DOHH2 (cell line): ENCODE data around the gene LRRC61.
"Not testable (repeated sequence)": the region's sequence is repeated elsewhere in the genome, so short reads cannot be mapped to it uniquely, and the experiment has no call there.

Source experiments
- H3F3A ChIP-seq: fragments of 200-600 bp; sonication (generic), shearing (Covaris generic); 2 replicates; pipeline ENCODE4 v1.6.0; 2016; ENCODE audit warnings: antibody characterized with exemption, mild to moderate bottlenecking; ENCODE audit not compliant: control insufficient read depth, insufficient read depth
- H3K27ac ChIP-seq: fragments of 200-600 bp; sonication (generic); 2 replicates; pipeline ENCODE4 v1.5.1; 2014; ENCODE audit warnings: low read depth, mild to moderate bottlenecking, low read length, moderate library complexity
- H3K27me3 ChIP-seq: fragments of 200-600 bp; sonication (generic); 2 replicates; pipeline ENCODE4 v1.6.1; 2014; ENCODE audit warnings: mild to moderate bottlenecking, low read length, mixed read lengths; ENCODE audit not compliant: control insufficient read depth
- H3K36me3 ChIP-seq: fragments of 200-600 bp; sonication (generic); 2 replicates; pipeline ENCODE4 v1.6.1; 2014; ENCODE audit warnings: mild to moderate bottlenecking, low read length, moderate library complexity, mixed read lengths; ENCODE audit not compliant: control insufficient read depth
- H3K4me1 ChIP-seq: fragments of 200-600 bp; sonication (generic); 2 replicates; pipeline ENCODE4 v1.6.1; 2014; ENCODE audit warnings: mild to moderate bottlenecking, low read length, mixed read lengths; ENCODE audit not compliant: control insufficient read depth
- H3K4me2 ChIP-seq: fragments of 200-600 bp; sonication (generic); 2 replicates; pipeline ENCODE4 v1.6.0; 2014; ENCODE audit warnings: mild to moderate bottlenecking, low read length, moderate library complexity
- H3K4me3 ChIP-seq: fragments of 200-600 bp; sonication (generic); 2 replicates; pipeline ENCODE4 v1.5.1; 2014; ENCODE audit warnings: mild to moderate bottlenecking, low read length, mixed read lengths
- H3K79me2 ChIP-seq: fragments of 200-600 bp; sonication (generic); 2 replicates; pipeline ENCODE4 v1.6.1; 2014; ENCODE audit warnings: mild to moderate bottlenecking, low read length, mixed read lengths; ENCODE audit not compliant: control insufficient read depth
- H3K9me2 ChIP-seq: fragments of 200-600 bp; sonication (generic); replicated peaks from 2 replicates; pipeline ENCODE4 v1.6.1; 2014; ENCODE audit warnings: mild to moderate bottlenecking, low read length, mixed read lengths; ENCODE audit not compliant: control insufficient read depth
- H3K9me3 ChIP-seq: fragments of 200-600 bp; sonication (generic); 2 replicates; pipeline ENCODE4 v1.6.1; 2014; ENCODE audit warnings: antibody characterized with exemption, low read length, mixed read lengths; ENCODE audit not compliant: control insufficient read depth, insufficient read depth
- H4K20me1 ChIP-seq: fragments of 200-600 bp; sonication (generic); 2 replicates; pipeline ENCODE4 v1.6.0; 2014; ENCODE audit warnings: low read depth, mild to moderate bottlenecking, antibody characterized with exemption, low read length, moderate library complexity; ENCODE audit not compliant: control insufficient read depth, insufficient read depth
- EZH2phosphoT487 ChIP-seq: fragments of 200-600 bp; sonication (generic); IDR thresholded peaks from 2 replicates; pipeline ENCODE4 v1.6.1; 2017; ENCODE audit warnings: borderline replicate concordance, mild to moderate bottlenecking, antibody characterized with exemption, low read length, moderate library complexity, mixed read lengths
- TF ChIP-seq, protein P1 (sequence below): fragments of 200-600 bp; sonication (generic); IDR thresholded peaks from one replicate; pipeline ENCODE4 v1.5.1; 2014; ENCODE audit warnings: antibody characterized with exemption, mild to moderate bottlenecking, low read depth, low read length; ENCODE audit not compliant: poor library complexity, severe bottlenecking

The LRRC61 gene

DNA sequence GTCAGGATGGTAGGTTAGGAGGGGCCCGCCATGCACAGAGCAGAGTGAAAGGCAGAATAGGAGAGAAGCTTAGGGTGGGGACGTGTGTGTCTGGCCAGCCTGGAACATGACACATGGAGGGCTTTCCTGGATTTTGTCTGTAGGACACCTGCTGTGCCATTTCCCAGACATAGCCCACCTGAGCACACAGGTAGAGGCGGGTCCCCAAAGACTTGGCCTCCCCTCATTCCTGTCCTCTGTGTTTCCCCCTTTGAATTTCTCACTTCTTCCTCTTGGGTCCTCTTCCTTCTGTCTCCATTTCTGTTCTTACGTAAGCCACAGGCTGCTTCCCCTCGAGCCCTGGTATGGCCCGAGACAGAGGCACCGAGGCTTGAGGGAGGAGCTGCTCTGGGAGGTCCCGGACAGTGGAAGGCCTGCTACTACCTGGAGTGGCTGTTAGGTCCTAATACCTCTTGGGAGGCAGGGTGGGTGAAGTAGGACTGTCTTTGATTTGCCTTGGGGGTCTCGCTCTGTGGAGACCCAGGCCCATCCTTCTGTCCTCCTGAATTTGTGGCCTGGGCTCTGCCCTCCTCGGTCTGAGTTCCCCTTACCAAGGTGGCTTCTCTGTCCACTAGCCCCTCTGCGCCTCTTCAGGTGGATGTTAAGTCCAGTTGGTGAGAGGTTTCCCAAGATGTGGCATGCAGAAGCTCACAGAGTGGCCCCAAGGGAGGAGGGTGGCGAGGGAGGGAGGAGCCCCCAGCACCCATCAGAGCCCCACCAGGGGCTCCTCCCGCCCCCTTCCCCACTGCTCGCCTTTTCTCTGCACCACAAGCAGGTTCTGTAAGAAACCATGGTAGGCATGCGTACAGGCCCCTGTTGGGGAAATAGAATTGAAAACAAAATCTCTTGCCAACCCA, 61.5 kb downstream of the LRRC61 start:
- H3K4me3 ChIP-seq = no peak overlapping the region
- H3K79me2 ChIP-seq = peaks cover 50% of the 10 kb centered on the region
- H3K9me2 ChIP-seq = no peaks in the 10 kb centered on the region
- H3K4me1 ChIP-seq = peaks cover 56% of the 10 kb centered on the region
- peak overlapping the region; percentile 86; the same call in 1 of the 2 replicates for H3K4me2 ChIP-seq
- TF ChIP-seq, protein P1, sequence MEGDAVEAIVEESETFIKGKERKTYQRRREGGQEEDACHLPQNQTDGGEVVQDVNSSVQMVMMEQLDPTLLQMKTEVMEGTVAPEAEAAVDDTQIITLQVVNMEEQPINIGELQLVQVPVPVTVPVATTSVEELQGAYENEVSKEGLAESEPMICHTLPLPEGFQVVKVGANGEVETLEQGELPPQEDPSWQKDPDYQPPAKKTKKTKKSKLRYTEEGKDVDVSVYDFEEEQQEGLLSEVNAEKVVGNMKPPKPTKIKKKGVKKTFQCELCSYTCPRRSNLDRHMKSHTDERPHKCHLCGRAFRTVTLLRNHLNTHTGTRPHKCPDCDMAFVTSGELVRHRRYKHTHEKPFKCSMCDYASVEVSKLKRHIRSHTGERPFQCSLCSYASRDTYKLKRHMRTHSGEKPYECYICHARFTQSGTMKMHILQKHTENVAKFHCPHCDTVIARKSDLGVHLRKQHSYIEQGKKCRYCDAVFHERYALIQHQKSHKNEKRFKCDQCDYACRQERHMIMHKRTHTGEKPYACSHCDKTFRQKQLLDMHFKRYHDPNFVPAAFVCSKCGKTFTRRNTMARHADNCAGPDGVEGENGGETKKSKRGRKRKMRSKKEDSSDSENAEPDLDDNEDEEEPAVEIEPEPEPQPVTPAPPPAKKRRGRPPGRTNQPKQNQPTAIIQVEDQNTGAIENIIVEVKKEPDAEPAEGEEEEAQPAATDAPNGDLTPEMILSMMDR = no peak
- no peak for TF ChIP-seq EZH2phosphoT487
- no peak overlapping the region for H3K27ac ChIP-seq
- H3K36me3 ChIP-seq = peaks cover 15% of the 10 kb centered on the region
- H3F3A ChIP-seq = peaks cover 12% of the 10 kb centered on the region
- no peaks in the 10 kb centered on the region; the same call in 1 of the 2 replicates for H4K20me1 ChIP-seq
- no peaks in the 10 kb centered on the region for H3K9me3 ChIP-seq
- H3K27me3 ChIP-seq = no peaks in the 10 kb centered on the region

- Histone ChIP-seq H3K79me2 (peaks cover 44% of the 10 kb centered on the region), H3F3A (peaks cover 8% of the 10 kb centered on the region), H4K20me1 (no peaks in the 10 kb centered on the region; the same call in 1 of the 2 replicates), H3K9me3 (no peaks in the 10 kb centered on the region), H3K4me1 (peaks cover 51% of the 10 kb centered on the region), H3K9me2 (no peaks in the 10 kb centered on the region), H3K36me3 (peaks cover 18% of the 10 kb centered on the region), H3K4me3 (no peak overlapping the region), H3K4me2 (no peak overlapping the region), H3K27ac (no peak overlapping the region), H3K27me3 (no peaks in the 10 kb centered on the region)
- no peak for TF ChIP-seq EZH2phosphoT487
- TF ChIP-seq, protein P1 = no peak
Measured at GRCh38 chr7:150385302-150385723, 62.2 kb downstream of the LRRC61 start.

- peaks cover 45% of the 10 kb centered on the region for H3K4me1 ChIP-seq
- not testable (repeated sequence) for H3K27ac ChIP-seq, H3K4me3 ChIP-seq, H3F3A ChIP-seq, H3K9me2 ChIP-seq, H4K20me1 ChIP-seq, H3K4me2 ChIP-seq, H3K27me3 ChIP-seq, H3K9me3 ChIP-seq
- peaks cover 38% of the 10 kb centered on the region for H3K79me2 ChIP-seq
- peaks cover 23% of the 10 kb centered on the region for H3K36me3 ChIP-seq
Measured at GRCh38 chr7:150385884-150386283, 62.7 kb downstream of the LRRC61 start.
